ENCODE results near the gene MYH8.

The MYH8 gene

GRCh38 chr17:10421900-10422542 lies at the start of gene MYH8:
Gene MYH8 (minus strand): TSS chr17:10421950. CDS start chr17:10420227, 1,723 bp downstream.
- no peak for DNase-seq (ENCODE audit: low read depth)

GRCh38 chr17:10469459-10469858 lies 47.7 kb upstream of the MYH8 start, which contains the start of gene MYH4:
Gene MYH4 (minus strand): TSS chr17:10469559. CDS start chr17:10466745, 2,814 bp downstream.
- DNase-seq (ENCODE audit: low read depth): no peak

DNA sequence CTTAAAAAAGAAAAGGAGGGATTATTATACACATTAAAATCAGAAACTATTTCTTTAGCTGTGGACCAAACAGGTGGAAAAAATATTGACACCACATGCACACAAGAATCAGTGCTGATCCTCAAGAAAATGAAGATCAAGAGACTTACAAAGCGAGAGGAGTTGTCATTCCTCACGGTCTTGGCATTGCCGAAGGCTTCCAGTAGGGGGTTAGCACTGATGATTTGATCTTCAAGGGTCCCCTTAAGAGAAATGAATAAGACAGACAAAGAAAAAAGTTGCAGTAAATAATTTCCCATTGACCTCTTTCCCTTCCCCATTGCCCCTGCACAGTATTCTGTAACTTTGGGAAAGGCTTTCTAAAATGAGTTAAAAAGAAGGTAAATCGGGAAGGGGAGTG lies 41.7 kb upstream of the MYH8 start:
- no peak for DNase-seq (ENCODE audit: low read depth)

- no peak for DNase-seq (ENCODE audit: low read depth)
Measured at GRCh38 chr17:10460062-10460461, 38.3 kb upstream of the MYH8 start.

DNA sequence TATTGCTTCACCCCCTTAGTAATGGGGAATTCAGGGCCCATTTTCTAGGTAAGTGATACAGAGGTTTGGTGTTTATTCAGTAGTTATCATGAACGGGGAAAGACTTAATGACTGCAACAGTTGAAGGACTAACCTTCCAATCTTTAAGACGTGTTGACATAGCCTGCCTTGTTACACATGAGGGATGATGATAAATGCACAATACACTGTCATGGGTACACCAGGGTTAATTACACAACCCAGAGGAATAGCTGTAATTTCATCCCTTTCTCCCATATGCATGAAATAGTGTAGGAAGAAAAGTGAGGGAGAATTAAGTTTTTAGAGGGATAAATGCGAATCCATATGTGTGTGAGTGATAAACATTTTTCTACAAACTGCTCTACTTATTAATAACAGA lies 37.0 kb upstream of the MYH8 start:
- no peak for DNase-seq (ENCODE audit: low read depth)

GRCh38 chr17:10457952-10458351 lies 36.2 kb upstream of the MYH8 start:
- no peak for DNase-seq (ENCODE audit: low read depth)

DNA sequence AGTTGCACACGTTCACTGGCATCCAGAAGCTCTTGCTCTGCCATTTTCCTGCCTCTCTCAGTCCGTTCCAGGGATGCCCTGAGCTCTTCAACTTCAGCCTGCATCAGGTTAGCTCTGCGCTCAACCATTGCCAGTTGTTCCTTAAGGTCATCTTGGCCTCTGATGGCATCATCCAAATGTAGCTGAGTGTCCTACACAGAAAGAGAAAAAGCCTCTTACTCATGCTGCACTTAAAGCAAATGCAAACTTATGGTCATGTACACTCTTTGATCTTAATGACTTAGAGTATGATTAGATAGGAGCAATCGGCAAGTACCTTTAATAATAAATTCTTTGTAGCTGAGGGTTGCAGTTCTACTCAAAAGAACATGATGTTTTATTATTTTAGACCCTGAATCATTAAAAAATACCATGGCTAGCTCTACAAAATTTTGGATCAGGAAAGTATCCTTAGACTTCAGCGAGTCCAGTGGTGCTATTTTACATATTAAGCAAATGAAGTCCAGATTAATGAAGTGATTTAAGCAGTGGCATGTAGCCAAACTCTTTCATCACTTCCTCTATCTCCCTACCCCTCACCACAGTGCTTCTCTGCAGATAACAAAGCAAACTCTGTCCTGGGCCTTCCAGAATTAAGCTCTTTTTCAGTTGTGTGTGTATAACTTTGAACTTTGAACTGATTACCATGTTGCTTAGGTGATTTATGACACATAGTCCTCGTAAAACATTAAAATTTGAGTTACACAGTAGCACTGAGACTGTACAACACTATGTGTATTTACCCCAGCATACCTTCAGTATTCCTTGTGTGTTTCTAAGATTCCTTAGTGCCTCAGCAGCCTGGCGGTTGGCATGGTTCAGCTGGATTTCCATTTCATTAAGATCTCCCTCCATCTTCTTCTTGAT lies 25.5 kb upstream of the MYH8 start:
- no peak for DNase-seq (ENCODE audit: low read depth)

DNA sequence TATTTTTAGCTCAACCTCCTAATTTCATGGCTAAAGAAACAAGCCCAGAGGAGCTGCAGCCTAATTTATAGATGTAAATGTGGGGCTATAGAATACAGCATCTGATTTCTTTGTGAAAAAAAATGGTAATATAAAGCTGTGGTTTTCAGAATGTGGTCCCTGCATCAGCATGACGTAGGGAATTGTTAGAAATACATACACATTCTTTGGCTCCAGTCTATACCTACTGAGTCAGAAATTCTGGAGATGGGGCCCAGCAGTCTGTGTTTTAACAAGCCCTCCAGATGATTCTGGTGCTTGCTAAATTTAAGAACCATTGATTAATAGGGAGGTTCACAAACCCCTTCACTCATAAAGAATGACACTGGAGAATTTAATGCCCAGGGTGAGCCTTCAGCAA lies 18.1 kb upstream of the MYH8 start:
- no peak for DNase-seq (ENCODE audit: low read depth)

DNA sequence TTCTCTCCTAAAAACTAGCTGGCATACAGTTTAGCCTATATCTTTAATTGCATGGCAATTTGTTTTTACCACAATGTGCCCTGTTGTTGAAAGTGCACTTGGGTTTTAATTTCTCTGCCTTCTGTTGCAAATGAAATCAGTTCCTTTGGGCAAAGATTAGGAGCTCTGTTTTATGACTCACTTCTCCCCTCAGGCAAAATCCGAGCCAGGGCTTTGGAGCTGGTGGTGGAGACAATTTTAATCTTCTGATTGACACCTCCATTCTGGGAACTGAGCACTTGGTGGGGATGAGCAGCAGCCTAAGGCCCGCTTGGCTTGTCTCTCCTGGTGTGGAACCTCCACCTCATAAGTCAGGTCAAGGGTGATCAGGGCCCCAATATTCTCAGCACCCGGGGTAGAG lies 13.3 kb upstream of the MYH8 start:
- no peak for DNase-seq (ENCODE audit: low read depth)

- no peak for DNase-seq (ENCODE audit: low read depth)
Measured at GRCh38 chr17:10429421-10430045, 7.8 kb upstream of the MYH8 start.

DNA sequence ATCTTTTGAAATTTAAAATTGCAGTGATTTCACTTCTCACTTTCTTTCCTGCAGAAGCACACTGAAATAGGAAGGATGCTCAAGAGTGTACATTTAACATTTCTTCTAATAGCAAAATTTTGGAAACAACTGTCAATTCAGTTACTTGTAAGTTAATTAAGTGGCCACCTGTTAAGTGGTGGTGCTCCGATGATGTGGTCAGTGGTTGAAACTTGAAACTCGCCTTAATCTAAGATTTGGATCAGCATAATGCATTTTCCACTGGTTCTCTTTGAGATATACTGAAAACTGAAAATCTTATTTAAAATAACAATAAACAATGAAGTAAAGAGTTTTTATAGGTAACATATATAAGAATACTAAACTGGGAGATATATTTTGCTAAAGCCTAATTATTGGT lies 7.0 kb upstream of the MYH8 start:
- no peak for DNase-seq (ENCODE audit: low read depth)

- DNase-seq (ENCODE audit: low read depth): no peak
Measured at GRCh38 chr17:10421211-10421610, 539 bp downstream of the MYH8 start.

GRCh38 chr17:10420811-10421210 lies 939 bp downstream of the MYH8 start:
- no peak for DNase-seq (ENCODE audit: low read depth)

DNA sequence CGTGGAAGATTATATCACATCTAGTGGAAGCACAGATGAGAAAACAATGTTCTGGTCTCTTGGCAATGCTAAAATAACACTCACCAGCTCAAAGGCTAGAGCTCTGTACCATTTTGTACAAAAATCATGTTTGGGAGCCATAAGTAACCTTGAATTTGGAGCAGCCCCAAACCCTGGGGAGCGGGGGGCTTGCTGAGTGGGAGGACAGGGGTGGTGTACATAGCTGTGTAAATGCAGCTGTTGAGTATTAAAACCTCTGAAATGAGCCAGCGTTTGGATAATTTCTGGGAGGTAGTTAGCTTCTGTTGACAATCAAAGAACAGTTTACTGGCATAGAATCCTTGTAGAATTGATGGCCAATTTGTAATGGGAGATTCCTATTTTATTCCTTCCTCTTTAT lies 4.3 kb downstream of the MYH8 start:
- no peak for DNase-seq (ENCODE audit: low read depth)

GRCh38 chr17:10415161-10415560 lies 6.6 kb downstream of the MYH8 start:
- DNase-seq (ENCODE audit: low read depth): no peak

- no peak for DNase-seq (ENCODE audit: low read depth)
Measured at GRCh38 chr17:10403589-10403988, 18.2 kb downstream of the MYH8 start.

- no peak for DNase-seq (ENCODE audit: low read depth)
Measured at GRCh38 chr17:10398352-10398751, 23.4 kb downstream of the MYH8 start.

DNA sequence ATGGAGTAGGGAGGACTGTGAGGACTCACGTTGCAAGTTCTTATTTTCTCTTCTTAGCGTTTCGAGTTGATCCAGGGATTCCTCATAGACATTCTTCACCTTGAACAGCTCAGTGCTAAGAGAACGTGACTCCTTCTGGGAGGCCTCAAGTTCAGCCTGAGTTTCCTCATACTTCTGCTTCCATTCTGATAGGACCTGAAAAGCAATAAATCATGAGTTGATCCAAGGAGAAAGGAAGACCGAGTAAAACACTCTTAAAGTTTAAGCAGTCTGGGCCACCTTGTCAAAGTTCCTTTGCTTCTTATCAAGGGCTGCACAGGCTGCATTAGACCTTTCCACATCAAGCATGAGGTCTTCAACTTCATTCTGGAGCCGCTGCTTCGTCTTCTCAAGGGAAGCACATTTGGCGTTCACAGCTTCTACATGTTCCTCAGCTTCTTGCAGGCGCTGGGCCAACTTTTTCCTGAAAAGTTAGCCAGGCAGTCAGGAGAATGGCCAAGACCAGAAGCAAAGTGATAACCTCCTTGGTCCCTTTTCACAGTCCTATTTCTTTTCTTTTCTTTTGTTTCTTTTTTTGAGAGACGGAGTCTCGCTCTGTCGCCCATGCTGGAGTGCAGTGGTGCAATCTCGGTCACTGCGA lies 25.1 kb downstream of the MYH8 start:
- no peak for DNase-seq (ENCODE audit: low read depth)

GRCh38 chr17:10394201-10394887 lies 27.4 kb downstream of the MYH8 start:
- no peak for DNase-seq (ENCODE audit: low read depth)

DNA sequence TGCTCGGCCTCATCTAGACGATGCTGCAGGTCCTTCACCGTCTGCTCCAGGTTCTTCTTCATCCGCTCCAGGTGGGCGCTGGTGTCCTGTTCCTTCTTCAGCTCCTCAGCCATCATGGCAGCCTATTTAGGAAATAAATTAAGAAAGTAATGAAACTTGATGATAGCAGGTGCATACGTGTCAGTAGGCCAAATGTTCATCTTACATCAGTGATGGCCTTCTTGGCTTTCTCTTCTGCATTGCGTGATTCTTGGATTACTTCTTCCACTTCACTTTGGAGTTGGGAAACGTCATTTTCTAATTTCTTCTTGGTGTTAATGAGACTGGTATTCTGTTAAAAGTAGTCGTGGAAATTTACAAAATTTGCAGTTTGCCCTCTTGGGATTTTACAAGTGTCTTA lies 28.9 kb downstream of the MYH8 start:
- DNase-seq (ENCODE audit: low read depth): no peak

GRCh38 chr17:10385871-10386270 lies 35.9 kb downstream of the MYH8 start:
- no peak for DNase-seq (ENCODE audit: low read depth)

DNA sequence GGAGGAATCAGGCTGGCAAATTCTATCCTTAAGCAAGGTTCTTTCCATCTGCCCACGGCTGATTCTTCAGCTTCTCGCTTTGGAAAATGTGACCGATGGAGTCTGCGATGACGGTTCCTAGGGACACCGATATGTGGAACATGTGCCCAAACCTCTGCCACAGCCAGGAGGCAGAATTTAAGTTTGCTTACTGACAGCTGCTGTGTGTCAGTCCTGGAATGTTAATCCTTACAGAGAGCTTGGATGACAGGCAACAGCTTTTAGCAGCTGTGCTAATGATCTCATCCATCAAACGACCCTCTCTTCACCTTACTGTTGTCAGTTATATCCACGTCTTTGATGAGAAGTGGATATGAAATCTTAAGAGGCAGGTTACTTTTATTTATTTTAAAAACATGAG lies 37.6 kb downstream of the MYH8 start:
- DNase-seq (ENCODE audit: low read depth): no peak

All from fibroblast of gingiva (primary cell).